H1 (cell line): ENCODE results near the gene PDE8A.

Experiments
- CBX8 ChIP-seq: fragments of 300-800, 300-1000 bp; sonication (generic); IDR thresholded peaks from 2 replicates; pipeline ENCODE4 v1.7.1; 2016; ENCODE audit warnings: low read depth, low read length, borderline replicate concordance
- CEBPB ChIP-seq: IDR thresholded peaks from 2 replicates; pipeline ENCODE4 v1.6.1; 2012; ENCODE audit warnings: low read depth, low read length
- PHF8 ChIP-seq: fragments of 200-600 bp; sonication (generic); conservative IDR thresholded peaks from 2 replicates; pipeline ENCODE4 v1.7.1; 2012; ENCODE audit warnings: low read depth, mild to moderate bottlenecking, inconsistent platforms, low read length, moderate library complexity
- POLR2A ChIP-seq, 2 experiments: IDR thresholded peaks; 1 replicate in 1 of 2; 2 replicates in 1 of 2; pipeline ENCODE4 v1.6.1; 2011; ENCODE audit warnings: low read depth in 2 of 2, low read length in 2 of 2, mild to moderate bottlenecking in 2 of 2; ENCODE audit errors: control extremely low read depth in 1 of 2
- POLR2AphosphoS5 ChIP-seq: IDR thresholded peaks from 2 replicates; pipeline ENCODE4 v1.6.1; 2011; ENCODE audit warnings: low read depth, low read length
- TBP ChIP-seq: IDR thresholded peaks from 2 replicates; pipeline ENCODE4 v1.6.1; 2011; ENCODE audit warnings: low read depth, low read length, improper control_type of control experiment
- YY1 ChIP-seq: IDR thresholded peaks from 2 replicates; pipeline ENCODE4 v1.6.1; 2011; ENCODE audit warnings: low read depth, mild to moderate bottlenecking, low read length
- TF ChIP-seq, protein P1 (sequence below), 3 experiments: IDR thresholded peaks; 1 replicate in 2 of 3; 2 replicates in 1 of 3; pipeline versions ENCODE4 v1.5.1 to v1.6.1; 2011; ENCODE audit warnings: low read length in 3 of 3, mild to moderate bottlenecking in 3 of 3, inconsistent platforms in 2 of 3, low read depth in 1 of 3, moderate library complexity in 1 of 3; ENCODE audit not compliant: insufficient read depth in 1 of 3; ENCODE audit errors: control extremely low read depth in 1 of 3
- TF ChIP-seq, protein P2 (sequence below): IDR thresholded peaks from 2 replicates; pipeline ENCODE4 v1.6.1; 2011; ENCODE audit warnings: low read depth, mild to moderate bottlenecking, low read length; ENCODE audit not compliant: insufficient read depth

DNA sequence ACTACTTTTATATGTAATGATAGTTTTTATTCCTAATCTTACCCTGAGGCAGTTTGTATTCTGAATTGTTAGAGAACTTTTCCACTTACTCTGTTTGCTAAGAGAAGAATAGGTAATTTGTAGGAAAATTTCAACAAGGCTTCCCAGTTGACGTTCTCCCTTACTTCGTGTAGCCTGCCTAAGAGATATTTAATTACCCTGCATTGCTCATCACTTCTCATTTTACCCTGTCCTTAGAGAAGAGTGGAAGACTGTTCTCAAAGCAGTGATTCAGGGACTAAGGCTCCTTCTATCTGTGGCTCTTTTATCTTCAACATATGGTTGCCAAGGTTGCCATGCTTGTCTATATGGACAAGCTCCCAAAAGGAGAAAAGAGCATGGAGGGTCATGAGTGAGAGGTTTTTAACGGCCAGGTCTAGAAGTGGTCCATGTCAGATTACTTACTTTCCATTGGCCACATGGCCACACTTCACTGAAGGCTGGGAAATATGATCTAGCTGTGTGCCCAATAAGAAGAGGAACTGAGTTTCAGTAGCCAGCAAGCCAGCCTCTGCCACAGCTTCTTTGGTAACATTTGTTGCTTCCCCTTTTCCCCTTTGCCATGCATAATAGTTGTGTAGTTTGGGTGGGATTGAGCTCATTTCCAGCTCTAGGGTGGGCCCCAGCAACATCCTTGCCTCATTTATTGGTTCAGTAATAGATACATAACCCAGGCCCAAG, 22.1 kb downstream of the PDE8A start:
- TF ChIP-seq CBX8: no peak
- TF ChIP-seq CEBPB: no peak
- TF ChIP-seq POLR2AphosphoS5: no peak
- TF ChIP-seq PHF8: no peak
- TF ChIP-seq POLR2A (IDR thresholded peaks at IDR 0.05; ENCODE audit: control extremely low read depth in 1 of 2, low read depth in 2 of 2, low read length in 2 of 2): no peak
- TF ChIP-seq, protein P1, sequence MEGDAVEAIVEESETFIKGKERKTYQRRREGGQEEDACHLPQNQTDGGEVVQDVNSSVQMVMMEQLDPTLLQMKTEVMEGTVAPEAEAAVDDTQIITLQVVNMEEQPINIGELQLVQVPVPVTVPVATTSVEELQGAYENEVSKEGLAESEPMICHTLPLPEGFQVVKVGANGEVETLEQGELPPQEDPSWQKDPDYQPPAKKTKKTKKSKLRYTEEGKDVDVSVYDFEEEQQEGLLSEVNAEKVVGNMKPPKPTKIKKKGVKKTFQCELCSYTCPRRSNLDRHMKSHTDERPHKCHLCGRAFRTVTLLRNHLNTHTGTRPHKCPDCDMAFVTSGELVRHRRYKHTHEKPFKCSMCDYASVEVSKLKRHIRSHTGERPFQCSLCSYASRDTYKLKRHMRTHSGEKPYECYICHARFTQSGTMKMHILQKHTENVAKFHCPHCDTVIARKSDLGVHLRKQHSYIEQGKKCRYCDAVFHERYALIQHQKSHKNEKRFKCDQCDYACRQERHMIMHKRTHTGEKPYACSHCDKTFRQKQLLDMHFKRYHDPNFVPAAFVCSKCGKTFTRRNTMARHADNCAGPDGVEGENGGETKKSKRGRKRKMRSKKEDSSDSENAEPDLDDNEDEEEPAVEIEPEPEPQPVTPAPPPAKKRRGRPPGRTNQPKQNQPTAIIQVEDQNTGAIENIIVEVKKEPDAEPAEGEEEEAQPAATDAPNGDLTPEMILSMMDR (IDR thresholded peaks at IDR 0.05; ENCODE audit: control extremely low read depth in 1 of 3, insufficient read depth in 1 of 3, low read depth in 1 of 3, low read length in 3 of 3): no peak
- TF ChIP-seq, protein P2, sequence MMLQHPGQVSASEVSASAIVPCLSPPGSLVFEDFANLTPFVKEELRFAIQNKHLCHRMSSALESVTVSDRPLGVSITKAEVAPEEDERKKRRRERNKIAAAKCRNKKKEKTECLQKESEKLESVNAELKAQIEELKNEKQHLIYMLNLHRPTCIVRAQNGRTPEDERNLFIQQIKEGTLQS: no peak
- no peak for TF ChIP-seq TBP
- TF ChIP-seq YY1: no peak
